GM23248 (cell line): Measurements from ENCODE around the gene CREBBP. TPM values are rescaled to one million over a fixed set of nuclear protein-coding genes. Genes with fewer than 3 reads are reported as not detected.
A peak's percentile ranks its signal among the peaks of the same experiment; 100 is the strongest.

Experiments used
- DNase-seq: peaks from one replicate; pipeline ENCODE4 v3.0.0-alpha.2; 2015
- H2AFZ ChIP-seq: fragments of 200-600 bp; sonication (generic); 2 replicates; pipeline ENCODE4 v1.6.1; 2016; ENCODE audit warnings: antibody characterized with exemption
- H3F3A ChIP-seq: fragments of 200-600 bp; sonication (generic); 2 replicates; pipeline ENCODE4 v1.6.1; 2016; ENCODE audit warnings: mild to moderate bottlenecking, antibody characterized with exemption, mixed run types; ENCODE audit not compliant: insufficient read depth
- H3K27ac ChIP-seq: fragments of 200-600 bp; sonication (generic); 2 replicates; pipeline ENCODE4 v1.5.1; 2016; ENCODE audit warnings: mild to moderate bottlenecking
- H3K27me3 ChIP-seq: fragments of 200-600 bp; sonication (generic); replicated peaks from 2 replicates; pipeline ENCODE4 v1.6.1; 2016; ENCODE audit warnings: mild to moderate bottlenecking; ENCODE audit not compliant: insufficient read depth
- H3K36me3 ChIP-seq: fragments of 200-600 bp; sonication (generic); 2 replicates; pipeline ENCODE4 v1.6.1; 2016; ENCODE audit warnings: low read depth, mild to moderate bottlenecking
- H3K4me1 ChIP-seq: fragments of 200-600 bp; sonication (generic); 2 replicates; pipeline ENCODE4 v1.6.1; 2016; ENCODE audit warnings: mild to moderate bottlenecking; ENCODE audit not compliant: insufficient read depth
- H3K4me2 ChIP-seq: fragments of 200-600 bp; sonication (generic); one replicate; pipeline ENCODE4 v1.6.1; 2016; ENCODE audit warnings: mild to moderate bottlenecking; ENCODE audit not compliant: unreplicated experiment
- H3K4me3 ChIP-seq: fragments of 200-600 bp; sonication (generic); 2 replicates; pipeline ENCODE4 v1.5.1; 2016; ENCODE audit warnings: mild to moderate bottlenecking
- H3K79me2 ChIP-seq: fragments of 200-600 bp; sonication (generic); 2 replicates; pipeline ENCODE4 v1.6.1; 2016; ENCODE audit warnings: mild to moderate bottlenecking; ENCODE audit not compliant: insufficient read depth
- H3K9ac ChIP-seq: fragments of 200-600 bp; sonication (generic); 2 replicates; pipeline ENCODE4 v1.6.1; 2016; ENCODE audit warnings: mild to moderate bottlenecking
- H3K9me2 ChIP-seq: fragments of 200-600 bp; sonication (generic); 2 replicates; pipeline ENCODE4 v1.6.1; 2016; ENCODE audit warnings: mixed run types, mild to moderate bottlenecking, moderate library complexity; ENCODE audit not compliant: insufficient read depth
- H3K9me3 ChIP-seq: fragments of 200-600 bp; sonication (generic); one replicate; pipeline ENCODE4 v1.6.1; 2017; ENCODE audit warnings: low read depth
- H4K20me1 ChIP-seq: fragments of 200-600 bp; sonication (generic); 2 replicates; pipeline ENCODE4 v1.6.0; 2016; ENCODE audit not compliant: insufficient read depth
- EZH2 ChIP-seq: fragments of 200-600 bp; sonication (generic); IDR thresholded peaks from 2 replicates; pipeline ENCODE4 v1.6.1; 2018; ENCODE audit warnings: antibody characterized with exemption, mild to moderate bottlenecking; ENCODE audit not compliant: insufficient read depth, poor library complexity, severe bottlenecking
- EZH2phosphoT487 ChIP-seq: fragments of 200-600 bp; sonication (generic); IDR thresholded peaks from 2 replicates; pipeline ENCODE4 v1.6.1; 2018; ENCODE audit warnings: antibody characterized with exemption, moderate library complexity, mild to moderate bottlenecking, low read depth; ENCODE audit not compliant: insufficient read depth
- WGBS, 2 experiments: methylation state at CpG; one replicate each; pipeline ENCODE4 v1.1.6; 2015 to 2017; ENCODE audit warnings: low lambda C conversion rate in 2 of 2, low coverage in 1 of 2; ENCODE audit errors: missing lambda C conversion rate in 2 of 2; 5-methylcytosine and 5-hydroxymethylcytosine counted together
- in situ Hi-C: fragments of 300-500 bp; cut with MboI; formaldehyde crosslinking; loops from 2 replicates; pipeline ENCODE4 v1.15.0; 2020
- polyA plus RNA-seq: library from polyadenylated mRNA; unstranded; fragments of >200 nt; fragmentation: Nextera tagmentation; extraction: Ambion mirVana; gene quantifications from 2 replicates; pipeline ENCODE4 v1.2.1, GENCODE V29; 2016
- total RNA-seq: library from RNA; depleted of rRNA; stranded (reverse); fragments of >200 nt; shearing (Covaris generic); gene quantifications from 2 replicates; pipeline ENCODE4 v1.2.3, GENCODE V29; 2014

The CREBBP gene
- total and polyA plus RNA-seq, 2 experiments from 2014 or later = 11.7 to 11.9 TPM

GRCh38 chr16:3689731-3690130 lies 190.8 kb downstream of the CREBBP start:
- H3K9me3 ChIP-seq = no peaks in the 10 kb centered on the region
- peak overlapping the region; percentile 35 for H3K9ac ChIP-seq
- H3K27ac ChIP-seq = peak overlapping the region; percentile 39
- H3K36me3 ChIP-seq = peaks cover 11% of the 10 kb centered on the region; the same call in 1 of the 2 replicates
- no peaks in the 10 kb centered on the region for H3K9me2 ChIP-seq
- in situ Hi-C loops = no loop called here
- 56 to 58% methylated on average over 7 of the region's 7 CpGs for whole genome bisulfite sequencing, 2 experiments
- no peak overlapping the region for H3K4me2 ChIP-seq
- H3F3A ChIP-seq = 0 out of 2 replicates have a peak, but pooled peaks cover 8% of the 10 kb centered on the region
- no peaks in the 10 kb centered on the region for H4K20me1 ChIP-seq
- no peak overlapping the region; the same call in 1 of the 2 replicates for H2AFZ ChIP-seq
- no peaks in the 10 kb centered on the region for H3K27me3 ChIP-seq
- H3K79me2 ChIP-seq = 0 out of 2 replicates have a peak, but pooled peaks cover 15% of the 10 kb centered on the region
- TF ChIP-seq EZH2 (no peak), EZH2phosphoT487 (no peak)
- H3K4me1 ChIP-seq = peaks cover 14% of the 10 kb centered on the region
- H3K4me3 ChIP-seq = no peak overlapping the region
- peak; percentile 28 for DNase-seq

- H3K27me3 ChIP-seq = no peaks in the 10 kb centered on the region
- H3K4me2 ChIP-seq = no peak overlapping the region
- no peaks in the 10 kb centered on the region for H4K20me1 ChIP-seq
- 95 to 99% methylated on average over 9 of the region's 9 CpGs for WGBS, 2 experiments
- no peak overlapping the region for H3K9ac ChIP-seq
- no peak overlapping the region for H3K27ac ChIP-seq
- H3K36me3 ChIP-seq = peaks cover 11% of the 10 kb centered on the region; the same call in 1 of the 2 replicates
- H3K4me1 ChIP-seq = peaks cover 14% of the 10 kb centered on the region
- no peaks in the 10 kb centered on the region for H3K9me2 ChIP-seq
- H2AFZ ChIP-seq = no peak overlapping the region
- DNase-seq = no peak
- no peak overlapping the region for H3K4me3 ChIP-seq
- H3K9me3 ChIP-seq = no peaks in the 10 kb centered on the region
- H3K79me2 ChIP-seq = 0 out of 2 replicates have a peak, but pooled peaks cover 9% of the 10 kb centered on the region
- in situ Hi-C loops = no loop called here
- 0 out of 2 replicates have a peak, but pooled peaks cover 8% of the 10 kb centered on the region for H3F3A ChIP-seq
- TF ChIP-seq EZH2phosphoT487 = no peak
- TF ChIP-seq EZH2 = no peak
Measured at GRCh38 chr16:3687792-3688191, 192.7 kb downstream of the CREBBP start.

GRCh38 chr16:3687021-3687420 lies 193.5 kb downstream of the CREBBP start:
- H3K9me2 ChIP-seq = no peaks in the 10 kb centered on the region
- H3K36me3 ChIP-seq = peaks cover 11% of the 10 kb centered on the region; the same call in 1 of the 2 replicates
- TF ChIP-seq EZH2phosphoT487 (no peak), EZH2 (no peak)
- in situ Hi-C loops = no loop called here
- WGBS, 2 experiments = 75% methylated on average over 7 of the region's 7 CpGs
- peaks cover 14% of the 10 kb centered on the region for H3K4me1 ChIP-seq
- H3K79me2 ChIP-seq = 0 out of 2 replicates have a peak, but pooled peaks cover 5% of the 10 kb centered on the region
- H2AFZ ChIP-seq = no peak overlapping the region
- H3K9me3 ChIP-seq = no peaks in the 10 kb centered on the region
- H3K27ac ChIP-seq = no peak overlapping the region
- no peak overlapping the region for H3K9ac ChIP-seq
- no peaks in the 10 kb centered on the region for H3K27me3 ChIP-seq
- no peak overlapping the region for H3K4me2 ChIP-seq
- no peaks in the 10 kb centered on the region for H4K20me1 ChIP-seq
- H3K4me3 ChIP-seq = no peak overlapping the region
- DNase-seq = no peak
- H3F3A ChIP-seq = 0 out of 2 replicates have a peak, but pooled peaks cover 8% of the 10 kb centered on the region

- H3K9ac ChIP-seq = no peak overlapping the region
- H3K36me3 ChIP-seq = no peaks in the 10 kb centered on the region; the same call in 1 of the 2 replicates
- no peak overlapping the region for H3K4me2 ChIP-seq
- no peaks in the 10 kb centered on the region for H3F3A ChIP-seq
- no peak overlapping the region for H3K27ac ChIP-seq
- no peaks in the 10 kb centered on the region for H3K9me2 ChIP-seq
- in situ Hi-C loops = no loop called here
- H4K20me1 ChIP-seq = no peaks in the 10 kb centered on the region
- H3K27me3 ChIP-seq = no peaks in the 10 kb centered on the region
- whole genome bisulfite sequencing, 2 experiments = 28 to 36% methylated on average over 3 of the region's 3 CpGs
- peak; percentile 12 for DNase-seq
- H3K4me3 ChIP-seq = no peak overlapping the region
- no peaks in the 10 kb centered on the region for H3K79me2 ChIP-seq
- H3K9me3 ChIP-seq = no peaks in the 10 kb centered on the region
- no peak overlapping the region for H2AFZ ChIP-seq
- H3K4me1 ChIP-seq = no peaks in the 10 kb centered on the region
- no peak for TF ChIP-seq EZH2
- TF ChIP-seq EZH2phosphoT487 = no peak
Measured at GRCh38 chr16:3681206-3681605, 199.3 kb downstream of the CREBBP start.
